NCI-H510A (cell line): ENCODE results near the gene HSPA1L.
"Not testable (repeated sequence)": the region's sequence is repeated elsewhere in the genome, so short reads cannot be mapped to it uniquely, and the experiment has no call there.

Experiments used
- DNase-seq: peaks from one replicate; lab custom pipeline; 2025; lab: John Stamatoyannopoulos, UW

The HSPA1L gene

DNA sequence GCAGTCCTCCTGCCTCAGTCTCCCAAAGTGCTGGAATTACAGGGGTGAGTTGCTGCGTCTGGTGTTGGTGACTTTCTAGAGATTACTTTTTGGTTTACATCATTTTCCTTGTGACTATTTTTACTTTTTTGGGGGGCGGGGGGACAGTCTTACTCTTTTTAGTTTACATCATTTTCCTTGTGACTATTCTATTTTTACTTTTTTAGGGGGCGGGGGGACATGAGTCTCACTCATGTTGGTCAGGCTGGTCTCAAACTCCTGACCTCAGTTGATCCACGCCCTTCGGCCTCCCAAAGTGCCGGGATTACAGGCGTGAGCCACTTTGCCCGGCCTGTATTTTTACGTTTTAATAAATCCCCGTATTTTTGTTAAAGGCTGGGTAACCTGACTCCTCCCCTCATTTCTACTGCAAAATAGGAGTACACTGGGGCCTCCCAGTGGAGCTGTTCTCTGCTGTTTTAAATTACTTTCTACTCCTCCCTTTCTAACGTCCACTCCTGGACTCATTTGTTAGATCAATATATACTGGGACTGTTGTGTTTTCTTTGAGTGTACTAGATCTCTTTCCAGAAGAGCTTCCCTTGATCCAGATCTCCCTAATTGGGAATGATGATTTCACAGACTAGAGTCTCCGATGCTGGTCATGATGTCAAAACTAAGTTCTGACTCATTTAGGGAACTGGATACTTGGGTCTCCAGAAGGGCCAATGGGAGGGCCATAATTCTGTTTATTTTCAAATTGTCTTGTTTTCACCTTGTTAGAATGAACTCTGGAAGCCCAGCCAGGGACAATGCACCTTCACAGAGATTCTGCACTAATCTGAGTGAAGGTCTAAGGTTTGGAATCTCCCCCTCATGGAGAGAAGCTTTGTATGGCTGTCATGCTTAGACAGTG is 21.6 kb upstream of the HSPA1L start:
- DNase-seq, result no peak

DNA sequence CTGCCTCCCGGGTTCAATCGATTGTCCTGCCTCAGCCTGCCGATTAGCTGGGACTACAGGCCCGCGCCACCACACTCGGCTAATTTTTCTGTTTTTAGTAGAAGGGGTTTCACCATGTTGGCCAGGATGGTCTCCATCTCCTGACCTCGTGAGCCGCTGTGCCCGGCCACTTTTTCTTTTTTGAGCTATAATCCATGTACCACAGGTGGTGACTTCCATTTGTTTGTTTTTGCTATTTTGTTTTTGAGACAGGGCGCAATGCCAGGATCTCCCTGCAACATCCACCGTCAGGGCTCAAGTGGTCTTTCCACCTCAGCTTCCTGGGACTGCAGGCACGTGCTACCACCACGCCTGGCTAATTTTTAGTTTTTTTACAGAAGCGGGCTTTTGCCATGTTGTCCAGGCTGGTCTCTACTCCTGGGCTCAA is 21.0 kb upstream of the HSPA1L start:
- no peak for DNase-seq

DNA sequence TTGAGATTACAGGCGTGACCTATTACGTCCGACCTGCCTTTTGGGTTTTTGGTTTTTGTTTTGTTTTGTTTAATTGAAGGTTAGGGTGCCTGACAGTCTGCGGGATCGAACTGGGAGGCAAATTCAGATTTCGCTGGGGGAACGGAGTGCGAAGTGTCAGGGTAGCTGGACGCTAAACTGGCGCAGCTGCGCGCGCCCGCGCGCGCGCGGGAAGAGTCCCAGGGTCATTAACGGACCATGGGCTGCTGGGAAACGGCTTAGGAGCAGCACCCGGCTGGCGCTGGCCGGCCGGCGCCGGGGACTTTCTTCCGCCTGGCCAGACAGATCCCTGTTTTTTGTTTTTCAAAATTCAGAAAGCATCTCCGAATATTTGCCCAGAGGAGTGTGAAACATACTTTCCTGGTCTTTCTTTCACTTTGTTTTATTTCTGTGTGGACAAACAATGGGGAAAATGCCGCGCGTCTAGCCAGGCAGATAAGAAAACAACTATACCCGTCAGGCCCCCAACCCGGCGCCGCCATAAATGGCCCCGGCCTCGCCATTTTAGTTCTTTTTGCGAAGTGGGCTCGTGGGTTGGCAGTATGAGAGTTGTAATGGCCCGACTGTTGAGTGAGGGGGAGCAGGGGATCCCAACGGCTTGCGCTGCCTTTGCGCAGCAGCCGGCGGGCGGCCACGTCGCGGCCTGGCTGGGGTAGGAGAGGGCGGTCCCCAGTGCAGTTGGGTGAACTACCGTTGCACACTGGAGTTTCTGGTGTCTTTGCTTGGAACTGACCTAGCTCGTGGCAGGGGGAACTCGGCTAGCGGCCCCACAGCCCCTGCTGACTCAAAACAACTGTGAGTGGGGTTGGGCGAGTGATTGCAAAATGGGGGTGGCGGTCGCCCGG is 19.5 kb upstream of the HSPA1L start:
- DNase-seq, result peak; percentile 93

DNA sequence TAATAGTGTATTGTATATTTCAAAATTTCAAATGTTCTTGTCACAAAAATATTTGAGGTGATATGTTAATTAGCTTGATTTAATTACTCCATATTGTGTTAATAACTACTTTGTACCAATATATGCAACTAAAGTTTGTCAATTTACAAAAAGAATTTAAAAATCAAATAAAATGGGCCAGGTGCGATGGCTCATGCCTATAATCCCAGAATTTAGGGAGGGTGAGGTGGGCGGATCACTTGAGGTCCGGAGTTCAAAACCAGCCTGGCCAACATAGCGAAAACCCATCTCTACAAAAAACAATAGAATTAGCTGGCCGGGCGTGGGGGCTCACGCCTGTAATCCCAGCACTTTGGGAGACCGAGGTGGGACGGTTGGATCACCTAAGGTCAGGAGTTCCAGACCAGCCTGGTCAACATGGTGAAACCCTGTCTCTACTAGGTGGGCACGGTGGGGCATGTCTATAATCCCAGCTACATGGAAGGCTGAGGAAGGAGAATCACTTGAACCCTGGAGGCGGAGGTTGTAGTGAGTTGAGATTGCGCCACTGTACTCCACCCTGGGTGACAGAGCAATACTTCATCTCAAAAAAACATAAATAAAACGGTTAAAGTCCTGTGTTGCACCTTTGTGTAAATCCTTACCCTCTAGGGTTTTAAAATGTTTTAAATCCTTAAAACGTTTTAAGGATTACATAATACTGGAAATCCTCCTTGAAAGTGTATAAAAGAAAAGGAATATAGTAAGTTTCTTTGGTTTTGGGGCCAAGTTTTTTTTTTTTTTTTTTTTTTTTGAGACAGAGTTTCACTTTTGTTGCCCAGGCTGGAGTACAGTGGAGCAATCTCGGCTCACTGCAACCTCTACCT is 16.5 kb upstream of the HSPA1L start:
- DNase-seq, result no peak

DNA sequence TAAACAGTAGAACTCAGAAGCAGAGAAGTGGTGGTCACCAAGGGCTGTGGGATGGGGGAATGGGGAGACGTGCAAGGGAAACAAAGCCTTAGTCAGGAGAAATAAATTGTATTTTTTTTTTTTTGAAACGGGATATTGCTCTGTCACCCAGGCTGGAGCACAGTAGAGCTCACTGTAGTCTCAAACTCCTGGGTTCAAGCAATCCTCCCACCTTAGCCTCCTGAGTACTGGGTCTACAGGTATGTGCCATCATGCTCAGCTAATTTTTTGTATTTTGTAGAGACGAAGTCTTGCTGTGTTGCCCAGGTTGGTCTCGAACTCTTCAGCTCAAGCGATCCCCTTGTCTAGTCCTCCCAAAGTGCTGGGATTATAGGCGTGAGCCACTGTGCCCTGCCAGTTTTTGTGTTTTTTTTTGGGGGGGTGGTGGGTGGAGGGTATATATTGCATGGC is 15.8 kb upstream of the HSPA1L start:
- DNase-seq, result no peak

DNA sequence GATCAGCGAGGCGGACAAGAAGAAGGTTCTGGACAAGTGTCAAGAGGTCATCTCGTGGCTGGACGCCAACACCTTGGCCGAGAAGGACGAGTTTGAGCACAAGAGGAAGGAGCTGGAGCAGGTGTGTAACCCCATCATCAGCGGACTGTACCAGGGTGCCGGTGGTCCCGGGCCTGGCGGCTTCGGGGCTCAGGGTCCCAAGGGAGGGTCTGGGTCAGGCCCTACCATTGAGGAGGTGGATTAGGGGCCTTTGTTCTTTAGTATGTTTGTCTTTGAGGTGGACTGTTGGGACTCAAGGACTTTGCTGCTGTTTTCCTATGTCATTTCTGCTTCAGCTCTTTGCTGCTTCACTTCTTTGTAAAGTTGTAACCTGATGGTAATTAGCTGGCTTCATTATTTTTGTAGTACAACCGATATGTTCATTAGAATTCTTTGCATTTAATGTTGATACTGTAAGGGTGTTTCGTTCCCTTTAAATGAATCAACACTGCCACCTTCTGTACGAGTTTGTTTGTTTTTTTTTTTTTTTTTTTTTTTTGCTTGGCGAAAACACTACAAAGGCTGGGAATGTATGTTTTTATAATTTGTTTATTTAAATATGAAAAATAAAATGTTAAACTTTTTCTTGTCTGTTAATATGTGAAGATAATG is 14.7 kb upstream of the HSPA1L start:
- DNase-seq, result no peak

DNA sequence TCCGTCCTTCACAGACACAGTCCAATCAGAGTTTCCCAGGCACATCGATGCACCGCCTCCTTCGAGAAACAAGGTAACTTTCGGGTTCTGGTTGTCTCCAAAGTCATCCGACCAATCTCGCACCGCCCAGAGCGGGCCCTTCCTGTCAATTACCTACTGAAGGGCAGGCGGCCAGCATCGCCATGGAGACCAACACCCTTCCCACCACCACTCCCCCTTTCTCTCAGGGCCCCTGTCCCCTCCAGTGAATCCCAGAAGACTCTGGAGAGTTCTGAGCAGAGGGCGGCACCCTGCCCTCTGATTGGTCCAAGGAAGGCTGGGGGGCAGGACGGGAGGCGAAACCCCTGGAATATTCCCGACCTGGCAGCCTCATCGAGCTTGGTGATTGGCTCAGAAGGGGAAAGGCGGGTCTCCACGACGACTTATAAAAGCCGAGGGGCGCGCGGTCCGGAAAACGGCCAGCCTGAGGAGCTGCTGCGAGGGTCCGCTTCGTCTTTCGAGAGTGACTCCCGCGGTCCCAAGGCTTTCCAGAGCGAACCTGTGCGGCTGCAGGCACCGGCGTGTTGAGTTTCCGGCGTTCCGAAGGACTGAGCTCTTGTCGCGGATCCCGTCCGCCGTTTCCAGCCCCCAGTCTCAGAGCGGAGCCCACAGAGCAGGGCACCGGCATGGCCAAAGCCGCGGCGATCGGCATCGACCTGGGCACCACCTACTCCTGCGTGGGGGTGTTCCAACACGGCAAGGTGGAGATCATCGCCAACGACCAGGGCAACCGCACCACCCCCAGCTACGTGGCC is 12.4 kb upstream of the HSPA1L start, which contains the start of gene HSPA1B:
TSS of gene HSPA1B (plus strand) at position 453 of the 794 bp plus-strand sequence. CDS start at position 666, 213 bp downstream.
- peak; percentile 99 for DNase-seq

DNA sequence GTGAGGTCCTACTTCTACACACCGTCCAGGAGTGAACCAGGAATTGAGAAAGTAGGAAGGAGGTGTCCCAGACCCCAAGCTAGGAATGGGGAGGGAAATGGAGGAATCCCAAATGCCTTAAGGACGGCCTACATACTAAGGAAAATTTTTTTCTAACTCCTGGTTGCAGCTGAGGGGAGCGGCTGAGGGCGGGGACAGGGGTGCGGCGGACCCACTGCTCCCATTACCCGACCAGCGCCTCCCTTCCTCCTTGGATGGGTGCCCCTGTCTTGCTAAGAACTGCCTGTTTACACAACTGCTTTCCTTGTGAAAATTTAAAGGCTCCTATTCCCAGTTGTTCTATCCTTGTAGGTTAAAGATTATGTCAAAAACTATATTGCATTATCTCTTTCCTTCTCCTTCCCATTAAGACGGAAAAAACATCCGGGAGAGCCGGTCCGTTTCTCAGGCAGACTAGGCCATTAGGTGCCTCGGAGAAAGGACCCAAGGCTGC is 11.8 kb upstream of the HSPA1L start:
- DNase-seq, result no peak

DNA sequence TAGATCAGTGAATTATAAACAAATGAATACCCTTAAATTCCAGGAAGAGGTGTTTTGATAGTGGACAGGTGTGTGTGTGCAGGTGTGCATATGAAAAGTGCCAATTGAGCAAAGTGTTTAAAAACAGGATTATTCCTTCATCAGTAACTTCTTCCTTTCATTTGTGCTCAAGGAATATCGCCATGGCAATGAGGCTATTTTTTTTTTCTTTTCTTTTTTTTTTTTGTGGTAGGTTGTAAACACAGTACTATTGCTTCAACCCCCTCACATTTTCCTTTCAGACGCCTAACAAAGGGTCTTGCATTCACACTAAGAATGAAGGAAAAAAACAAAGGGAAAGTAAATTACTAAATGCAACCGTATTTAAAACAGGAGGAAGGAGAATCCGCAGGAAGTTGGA is 10.5 kb upstream of the HSPA1L start:
- DNase-seq, result no peak

DNA sequence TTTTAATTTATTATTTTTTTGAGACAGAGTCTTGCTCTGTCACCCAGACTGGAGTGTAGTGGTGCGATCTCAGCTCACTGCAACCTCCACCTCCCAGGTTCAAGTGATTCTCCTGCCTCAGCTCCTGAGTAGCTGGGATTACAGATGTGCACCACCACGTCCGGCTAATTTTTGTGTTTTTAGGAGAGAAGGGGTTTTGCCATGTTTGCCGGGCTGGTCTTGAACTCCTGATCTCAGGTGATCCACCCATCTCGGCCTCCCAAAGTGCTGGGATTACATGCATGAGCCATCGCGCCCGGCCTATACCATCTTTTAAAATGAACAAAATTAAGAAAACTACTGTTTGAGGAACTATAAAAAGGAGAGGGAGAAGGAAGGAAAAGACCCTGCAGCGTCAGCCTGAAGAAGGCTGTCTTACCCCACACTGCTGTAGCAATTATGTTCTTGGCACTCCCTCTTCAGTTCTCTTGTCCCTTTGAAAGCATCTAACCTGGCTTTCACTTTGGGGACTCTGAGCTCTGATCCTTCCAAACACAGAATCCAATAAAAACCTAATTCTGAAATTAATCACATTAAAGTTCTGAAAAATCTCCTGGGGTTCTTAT is 8.6 kb upstream of the HSPA1L start:
- DNase-seq, result not testable (repeated sequence)

DNA sequence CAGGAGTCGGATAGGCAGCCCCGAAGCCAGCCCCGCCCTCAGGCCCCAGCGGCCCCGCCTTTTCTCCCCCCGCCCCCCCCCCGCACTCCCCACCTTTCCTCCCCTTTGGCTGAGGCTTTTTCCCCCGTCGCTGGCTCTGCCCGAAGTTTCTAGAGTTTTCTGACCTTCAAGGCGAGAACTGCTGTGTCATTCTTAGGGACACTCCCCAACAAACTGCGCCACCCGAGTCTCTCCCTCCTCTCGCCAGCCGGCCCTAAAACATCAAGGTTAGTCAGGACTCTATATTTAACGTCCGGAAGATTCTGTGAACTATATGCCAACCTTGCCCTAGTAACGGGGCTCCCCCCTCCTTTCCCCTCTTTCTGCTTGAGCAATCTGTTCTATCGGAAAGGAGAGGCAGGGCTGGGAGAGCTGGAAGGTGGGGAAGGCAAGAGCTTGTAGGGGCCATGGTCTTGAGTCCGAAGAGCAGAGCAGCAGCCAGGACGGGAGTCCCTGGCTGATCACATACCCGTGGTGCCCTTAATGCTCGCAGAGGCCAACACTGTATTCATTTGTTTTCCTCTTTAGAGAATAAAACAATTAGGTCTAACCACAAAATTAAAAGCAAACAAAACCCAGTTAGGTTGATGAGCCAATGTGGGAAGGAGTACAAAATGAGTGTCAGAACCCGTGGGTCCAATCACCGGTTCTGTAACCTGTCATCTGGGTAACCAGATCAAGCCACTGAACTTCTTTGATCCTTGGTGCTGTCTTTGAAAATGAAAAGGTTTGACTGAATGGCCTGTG is 7.1 kb upstream of the HSPA1L start:
- peak; percentile 37 for DNase-seq

DNA sequence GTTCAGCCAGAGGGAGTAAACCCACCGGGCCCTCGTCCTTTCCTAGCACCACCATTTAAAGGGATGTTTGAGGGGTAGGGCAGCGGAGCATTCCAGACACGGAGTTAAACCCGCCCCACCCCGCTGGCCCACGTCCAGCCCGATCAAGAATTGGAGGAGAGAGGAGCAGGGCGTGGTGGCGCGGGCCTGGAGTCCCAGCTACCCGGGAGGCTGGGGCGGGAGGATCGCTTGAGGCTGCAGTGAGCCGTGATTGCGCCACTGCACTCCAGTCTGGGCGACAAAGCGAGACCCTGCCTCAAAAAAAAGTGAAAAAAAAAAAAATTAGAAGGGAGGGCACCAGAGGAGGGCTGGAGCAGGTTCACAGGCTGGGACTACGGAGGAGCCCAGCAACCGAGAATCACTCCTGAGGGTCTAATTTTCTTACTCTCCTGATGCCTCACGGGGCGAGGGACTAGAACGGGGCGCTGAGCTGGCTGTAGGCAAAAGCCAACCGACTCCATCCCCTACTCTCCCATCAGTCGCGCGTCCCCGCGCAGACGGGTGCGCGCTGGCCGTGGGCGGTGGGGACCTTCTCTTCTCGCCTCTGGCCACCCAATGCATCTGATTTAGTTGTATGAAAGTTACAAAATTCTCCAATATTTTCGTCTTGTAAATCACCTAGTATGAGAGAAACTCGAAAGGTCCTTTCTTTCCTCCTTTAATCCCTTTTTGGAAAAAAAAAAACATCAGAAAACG is 6.4 kb upstream of the HSPA1L start:
- peak; percentile 26 for DNase-seq

DNA sequence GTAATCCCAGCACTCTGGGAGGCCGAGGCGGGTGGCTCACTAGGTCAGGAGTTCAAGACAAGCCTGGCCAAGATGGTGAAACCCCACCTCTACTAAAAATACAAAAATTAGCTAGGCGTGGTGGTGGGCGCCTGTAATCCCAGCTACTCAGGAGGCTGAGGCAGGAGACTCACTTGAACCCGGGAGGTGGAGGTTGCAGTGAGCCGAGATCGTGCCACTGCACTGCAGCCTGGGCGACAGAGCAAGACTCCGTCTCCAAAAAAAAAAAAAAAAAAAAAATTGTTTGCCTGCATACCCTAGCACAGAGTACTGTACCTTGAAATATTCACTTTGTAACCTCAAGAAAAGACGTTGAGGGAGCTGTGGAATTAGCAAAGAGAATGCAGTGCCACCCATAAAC is 5.3 kb upstream of the HSPA1L start:
- DNase-seq, result not testable (repeated sequence)

DNA sequence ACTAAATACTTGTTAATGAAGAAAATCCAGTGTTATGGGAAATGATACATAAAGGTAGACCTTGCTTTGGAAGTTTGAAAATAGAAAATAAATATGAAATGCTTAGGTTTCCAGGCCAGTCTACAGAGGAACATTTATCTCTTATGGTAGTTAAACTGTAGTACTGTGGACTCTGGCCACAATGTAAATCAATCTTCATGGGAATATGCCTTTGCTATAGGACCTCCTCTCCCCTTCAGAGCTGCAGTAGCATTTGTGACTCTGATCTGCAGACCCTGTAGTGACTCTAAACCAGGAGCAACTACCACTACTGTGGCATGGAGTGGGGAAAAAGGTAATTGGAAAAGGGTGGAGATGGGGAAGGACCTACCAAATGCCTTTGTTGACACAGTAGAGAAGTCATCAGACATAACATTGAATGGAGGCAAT is 4.8 kb upstream of the HSPA1L start:
- no peak for DNase-seq

DNA sequence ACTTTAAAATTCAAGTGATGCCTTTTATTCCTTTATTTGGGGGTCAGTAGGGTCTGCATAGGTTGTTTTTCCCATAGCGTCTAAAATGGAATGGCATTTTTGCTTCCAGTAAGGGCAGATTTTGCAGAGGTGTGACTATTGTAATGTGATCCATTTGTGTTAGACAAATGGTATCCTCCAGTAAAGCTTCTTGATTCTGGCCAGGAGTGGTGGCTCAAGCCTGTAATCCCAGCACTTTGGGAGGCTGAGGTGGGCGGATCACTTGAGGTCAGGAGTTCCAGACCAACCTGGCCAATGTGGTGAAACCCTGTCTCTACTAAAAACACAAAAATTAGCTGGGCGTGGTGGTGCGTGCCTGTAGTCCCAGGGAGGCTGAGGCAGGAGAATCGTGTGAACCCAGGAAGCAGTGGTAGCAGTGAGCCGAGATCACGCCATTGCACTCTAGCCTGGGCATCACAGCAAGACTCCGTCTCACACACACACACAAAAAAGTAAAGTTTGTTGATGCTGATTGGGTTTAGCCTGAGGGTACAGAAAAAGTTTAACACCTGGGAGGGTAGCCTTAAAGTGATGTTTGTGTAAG is 2.9 kb upstream of the HSPA1L start:
- DNase-seq, result not testable (repeated sequence)

DNA sequence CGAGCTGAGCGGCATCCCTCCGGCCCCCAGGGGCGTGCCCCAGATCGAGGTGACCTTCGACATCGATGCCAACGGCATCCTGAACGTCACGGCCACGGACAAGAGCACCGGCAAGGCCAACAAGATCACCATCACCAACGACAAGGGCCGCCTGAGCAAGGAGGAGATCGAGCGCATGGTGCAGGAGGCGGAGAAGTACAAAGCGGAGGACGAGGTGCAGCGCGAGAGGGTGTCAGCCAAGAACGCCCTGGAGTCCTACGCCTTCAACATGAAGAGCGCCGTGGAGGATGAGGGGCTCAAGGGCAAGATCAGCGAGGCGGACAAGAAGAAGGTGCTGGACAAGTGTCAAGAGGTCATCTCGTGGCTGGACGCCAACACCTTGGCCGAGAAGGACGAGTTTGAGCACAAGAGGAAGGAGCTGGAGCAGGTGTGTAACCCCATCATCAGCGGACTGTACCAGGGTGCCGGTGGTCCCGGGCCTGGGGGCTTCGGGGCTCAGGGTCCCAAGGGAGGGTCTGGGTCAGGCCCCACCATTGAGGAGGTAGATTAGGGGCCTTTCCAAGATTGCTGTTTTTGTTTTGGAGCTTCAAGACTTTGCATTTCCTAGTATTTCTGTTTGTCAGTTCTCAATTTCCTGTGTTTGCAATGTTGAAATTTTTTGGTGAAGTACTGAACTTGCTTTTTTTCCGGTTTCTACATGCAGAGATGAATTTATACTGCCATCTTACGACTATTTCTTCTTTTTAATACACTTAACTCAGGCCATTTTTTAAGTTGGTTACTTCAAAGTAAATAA is 2.2 kb upstream of the HSPA1L start:
- DNase-seq, result not testable (repeated sequence)

DNA sequence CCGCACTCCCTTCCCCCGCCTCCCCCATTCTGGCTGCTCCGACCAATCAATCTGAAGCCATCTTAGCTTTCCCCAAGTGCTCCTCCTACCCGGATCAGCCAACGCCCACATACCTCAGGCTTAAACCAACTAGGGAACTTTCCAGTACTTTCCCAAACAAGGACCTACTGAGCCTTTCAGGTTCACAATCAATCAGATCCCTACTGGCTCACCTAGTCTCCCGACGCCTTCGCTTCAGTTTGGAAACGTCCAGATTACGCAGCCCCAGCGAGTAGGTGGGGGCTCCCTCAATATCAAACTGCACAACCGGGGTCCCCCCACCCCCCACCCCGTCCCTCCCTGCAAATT is 432 bp downstream of the HSPA1L start:
- peak; percentile 96 for DNase-seq
